Astrocyte (in vitro differentiated cells and primary cell): Measurements from ENCODE around the gene PHF13.

Experiments used
- CTCF ChIP-seq: IDR thresholded peaks from 2 replicates; pipeline ENCODE4 v1.5.1; 2011; ENCODE audit warnings: low read depth, mild to moderate bottlenecking, inconsistent platforms, low read length, moderate library complexity; ENCODE audit not compliant: insufficient read depth
- EZH2 ChIP-seq: IDR thresholded peaks from 2 replicates; pipeline ENCODE4 v1.6.1; 2012; ENCODE audit warnings: mild to moderate bottlenecking, low read length, inconsistent platforms; ENCODE audit not compliant: insufficient read depth

- TF ChIP-seq CTCF (peak; percentile 6), EZH2 (no peak)
Measured at GRCh38 chr1:6635910-6636760, 22.6 kb downstream of the PHF13 start.
